Neural cell (in vitro differentiated cells): ENCODE data around the gene HELZ. TPM values are rescaled to one million over a fixed set of nuclear protein-coding genes. Genes with fewer than 3 reads are reported as not detected.

Source experiments
- H2AFZ ChIP-seq: fragments of 200-600, 300-800 bp; sonication (generic), shearing (Covaris generic); 2 replicates; pipeline ENCODE4 v1.6.0; 2014; ENCODE audit warnings: low read depth, mild to moderate bottlenecking, antibody characterized with exemption, low read length, moderate library complexity
- H3F3A ChIP-seq: fragments of 200-600 bp; shearing (Covaris generic); 2 replicates; pipeline ENCODE4 v1.6.1; 2016; ENCODE audit warnings: mild to moderate bottlenecking, moderate library complexity, mixed read lengths, antibody characterized with exemption, low read length; ENCODE audit not compliant: insufficient read depth, poor library complexity, severe bottlenecking
- H3K27ac ChIP-seq: fragments of 200-600, 300-800 bp; sonication (generic), shearing (Covaris generic); 2 replicates; pipeline ENCODE4 v1.5.1; 2014; ENCODE audit warnings: mild to moderate bottlenecking, low read length, moderate library complexity
- H3K27me3 ChIP-seq: fragments of 300-800, 200-600 bp; sonication (generic), shearing (Covaris generic); 2 replicates; pipeline ENCODE4 v1.6.0; 2014; ENCODE audit warnings: mild to moderate bottlenecking, low read depth, low read length, moderate library complexity; ENCODE audit not compliant: insufficient read depth
- H3K36me3 ChIP-seq: fragments of 300-800, 200-600 bp; sonication (generic), shearing (Covaris generic); 2 replicates; pipeline ENCODE4 v1.5.1; 2014; ENCODE audit warnings: mild to moderate bottlenecking, antibody characterized with exemption, low read length, moderate library complexity; ENCODE audit not compliant: insufficient read depth
- H3K4me2 ChIP-seq: fragments of 300-800, 200-600 bp; sonication (generic), shearing (Covaris generic); 2 replicates; pipeline ENCODE4 v1.6.0; 2014; ENCODE audit warnings: mild to moderate bottlenecking, low read length
- H3K4me3 ChIP-seq: fragments of 300-800, 200-600 bp; sonication (generic), shearing (Covaris generic); 2 replicates; pipeline ENCODE4 v1.5.1; 2014; ENCODE audit warnings: mild to moderate bottlenecking, low read length, moderate library complexity
- H3K79me2 ChIP-seq: fragments of 200-600 bp; shearing (Covaris generic); replicated peaks from 2 replicates; pipeline ENCODE4 v1.6.0; 2014; ENCODE audit warnings: mild to moderate bottlenecking, low read length, moderate library complexity; ENCODE audit not compliant: insufficient read depth
- H3K9ac ChIP-seq: fragments of 300-800, 200-600 bp; sonication (generic), shearing (Covaris generic); 2 replicates; pipeline ENCODE4 v1.6.1; 2016; ENCODE audit warnings: mild to moderate bottlenecking, low read length, mixed read lengths
- H3K9me2 ChIP-seq: fragments of 200-600 bp; shearing (Covaris generic); 2 replicates; pipeline ENCODE4 v1.6.1; 2016; ENCODE audit warnings: mild to moderate bottlenecking, low read length, mixed read lengths; ENCODE audit not compliant: insufficient read depth
- H3K9me3 ChIP-seq: fragments of 200-600, 300-800 bp; sonication (generic), shearing (Covaris generic); 2 replicates; pipeline ENCODE4 v1.6.1; 2016; ENCODE audit warnings: mild to moderate bottlenecking, mixed run types, low read length, moderate library complexity, mixed read lengths
- H4K20me1 ChIP-seq: fragments of 200-600 bp; shearing (Covaris generic); 2 replicates; pipeline ENCODE4 v1.6.1; 2016; ENCODE audit warnings: mild to moderate bottlenecking, mixed run types; ENCODE audit not compliant: insufficient read depth
- CTCF ChIP-seq: fragments of 450-650 bp; IDR thresholded peaks from 2 replicates; pipeline ENCODE4 v1.5.1; 2014; ENCODE audit warnings: antibody characterized with exemption, mild to moderate bottlenecking, moderate library complexity; ENCODE audit not compliant: poor library complexity, severe bottlenecking
- EP300 ChIP-seq: fragments of 450-650 bp; conservative IDR thresholded peaks from 2 replicates; pipeline ENCODE4 v1.6.1; 2014; ENCODE audit warnings: antibody characterized with exemption, mild to moderate bottlenecking, moderate library complexity; ENCODE audit not compliant: poor library complexity, severe bottlenecking
- EZH2 ChIP-seq: fragments of 200-600, 300-800 bp; shearing (Covaris generic), sonication (generic); IDR thresholded peaks from 2 replicates; pipeline ENCODE4 v1.6.1; 2014; ENCODE audit warnings: antibody characterized with exemption, low read length, borderline replicate concordance, mild to moderate bottlenecking; ENCODE audit not compliant: insufficient read depth, poor library complexity, severe bottlenecking
- MXI1 ChIP-seq: fragments of 450-650 bp; conservative IDR thresholded peaks from 2 replicates; pipeline ENCODE4 v1.6.1; 2014; ENCODE audit warnings: antibody characterized with exemption, mild to moderate bottlenecking; ENCODE audit not compliant: poor library complexity, severe bottlenecking
- POLR2AphosphoS5 ChIP-seq: IDR thresholded peaks from 2 replicates; pipeline ENCODE4 v1.6.1; 2012
- RAD21 ChIP-seq: fragments of 450-650 bp; conservative IDR thresholded peaks from 2 replicates; pipeline ENCODE4 v1.6.1; 2014; ENCODE audit warnings: antibody characterized with exemption, mild to moderate bottlenecking, moderate library complexity
- REST ChIP-seq: IDR thresholded peaks from 2 replicates; pipeline ENCODE4 v1.6.1; 2012; ENCODE audit warnings: borderline replicate concordance
- SMC3 ChIP-seq: fragments of 450-650 bp; conservative IDR thresholded peaks from 2 replicates; pipeline ENCODE4 v1.6.1; 2014; ENCODE audit warnings: antibody characterized with exemption, mild to moderate bottlenecking, moderate library complexity; ENCODE audit not compliant: poor library complexity
- TAF1 ChIP-seq: IDR thresholded peaks from 2 replicates; pipeline ENCODE4 v1.6.1; 2012; ENCODE audit warnings: low read depth
- polyA plus RNA-seq: library from polyadenylated mRNA; depleted of rRNA; stranded (reverse); fragments of >200 nt; gene quantifications from 2 replicates; pipeline ENCODE4 v1.2.3, GENCODE V29; 2014

The HELZ gene
- polyA plus RNA-seq, 1 donor from 2014 or later: 11.7 TPM

- Histone ChIP-seq H3K36me3 (no peaks in the 10 kb centered on the region), H3K4me2 (no peak overlapping the region), H3K27ac (no peak overlapping the region), H3K4me3 (no peak overlapping the region), H2AFZ (no peak overlapping the region), H3K79me2 (no peaks in the 10 kb centered on the region), H3K9me3 (no peaks in the 10 kb centered on the region), H3K9me2 (no peaks in the 10 kb centered on the region), H4K20me1 (no peaks in the 10 kb centered on the region), H3K9ac (no peak overlapping the region), H3K27me3 (no peaks in the 10 kb centered on the region), H3F3A (no peaks in the 10 kb centered on the region)
- TF ChIP-seq EZH2 (no peak), TAF1 (no peak), EP300 (no peak), POLR2AphosphoS5 (no peak), RAD21 (no peak), SMC3 (no peak), CTCF (no peak), MXI1 (no peak)
Observed at GRCh38 chr17:67208232-67208631, 36.8 kb downstream of the HELZ start.

- Histone ChIP-seq H3K27ac (no peak overlapping the region), H3K9me3 (no peaks in the 10 kb centered on the region), H3K4me2 (no peak overlapping the region), H3K79me2 (no peaks in the 10 kb centered on the region), H3K9ac (no peak overlapping the region), H3K36me3 (peaks cover 7% of the 10 kb centered on the region), H3K4me3 (no peak overlapping the region), H4K20me1 (no peaks in the 10 kb centered on the region), H3K9me2 (no peaks in the 10 kb centered on the region), H2AFZ (no peak overlapping the region), H3F3A (no peaks in the 10 kb centered on the region), H3K27me3 (no peaks in the 10 kb centered on the region)
- TF ChIP-seq SMC3 (no peak), RAD21 (no peak), POLR2AphosphoS5 (no peak), REST (no peak), MXI1 (no peak), EP300 (no peak), TAF1 (no peak), CTCF (no peak), EZH2 (no peak)
Observed at GRCh38 chr17:67203818-67204217, 41.2 kb downstream of the HELZ start.
